GM23248 (cell line): ENCODE measurements around the gene GPR34.

Experiments
- EZH2 ChIP-seq: fragments of 200-600 bp; sonication (generic); IDR thresholded peaks from 2 replicates; pipeline ENCODE4 v1.6.1; 2018; ENCODE audit warnings: antibody characterized with exemption, mild to moderate bottlenecking; ENCODE audit not compliant: insufficient read depth, poor library complexity, severe bottlenecking
- EZH2phosphoT487 ChIP-seq: fragments of 200-600 bp; sonication (generic); IDR thresholded peaks from 2 replicates; pipeline ENCODE4 v1.6.1; 2018; ENCODE audit warnings: antibody characterized with exemption, moderate library complexity, mild to moderate bottlenecking, low read depth; ENCODE audit not compliant: insufficient read depth

DNA sequence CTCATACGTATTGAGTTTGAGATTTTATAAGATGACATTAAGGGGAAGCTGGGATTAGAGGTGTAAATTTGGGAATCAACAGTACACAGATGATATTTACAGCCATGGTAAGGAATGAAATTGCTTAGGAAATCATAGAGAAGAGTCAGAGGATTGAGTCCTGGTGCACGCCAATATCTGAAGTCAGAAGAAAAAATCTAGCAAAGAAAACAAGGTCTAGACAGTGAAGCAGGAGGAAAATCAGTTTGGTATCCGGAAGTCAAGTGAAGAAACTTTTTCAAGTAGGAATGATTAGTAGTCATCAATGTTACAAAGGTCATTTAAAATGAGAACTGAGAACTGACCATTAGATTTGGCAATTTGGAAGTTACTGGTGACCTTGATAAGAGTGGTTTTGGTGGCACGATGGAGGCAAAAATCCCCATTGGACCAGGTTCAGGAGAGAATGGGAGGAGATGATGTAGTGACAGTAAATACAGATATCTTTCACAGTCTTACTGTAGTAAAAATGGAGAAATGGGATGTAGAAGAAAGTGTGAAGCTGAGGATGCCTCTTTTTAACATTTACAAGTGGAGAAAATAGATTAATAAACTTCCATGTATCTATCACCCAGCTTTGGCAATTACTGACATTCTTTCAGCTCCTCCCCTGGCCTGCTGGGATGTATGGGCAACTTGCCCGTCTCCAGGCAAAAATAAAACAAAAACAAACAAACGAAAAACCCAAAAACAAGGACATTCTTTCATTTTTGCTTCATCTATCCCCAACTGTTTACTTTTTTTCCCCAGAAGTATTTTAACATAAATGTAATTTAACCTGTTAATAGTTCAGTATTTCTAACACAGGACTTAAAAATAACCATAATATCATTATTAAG lies 11.4 kb upstream of the GPR34 start:
- TF ChIP-seq EZH2 (no peak), EZH2phosphoT487 (no peak)
